Measurements from ENCODE around the gene OR51V1. TPM values are rescaled to one million over a fixed set of nuclear protein-coding genes. Genes with fewer than 3 reads are reported as not detected.

The OR51V1 gene
- total RNA-seq, 2 donors from 2014 or later, result not detected

- Histone ChIP-seq H3K27me3 (ENCODE audit: control insufficient read depth, insufficient read depth, low read length, poor library complexity, severe bottlenecking) (no peaks in the 10 kb centered on the region), H3K4me3 (ENCODE audit: low read length) (no peak overlapping the region), H3K9ac (ENCODE audit: extremely low read depth, low read length, poor library complexity, severe bottlenecking) (no peak overlapping the region), H3K9me3 (ENCODE audit: control insufficient read depth, low read length) (peaks cover 5% of the 10 kb centered on the region), H3K4me1 (ENCODE audit: control insufficient read depth, insufficient read depth, low read length) (no peaks in the 10 kb centered on the region), H3K36me3 (ENCODE audit: control insufficient read depth, insufficient read depth, low read length) (no peaks in the 10 kb centered on the region), H3K27ac (ENCODE audit: low read depth, low read length) (no peak overlapping the region)
- DNase-seq, result no peak
- TF ChIP-seq CTCF (conservative IDR thresholded peaks at IDR 0.05), result no peak
- 79 to 100% methylated on average over 1 to 2 of the region's 2 CpGs for WGBS, 2 experiments (ENCODE audit: insufficient coverage in 1 of 2, insufficient read length in 1 of 2)
- H3K27ac Mint-ChIP-seq, result no peak overlapping the region
- peaks cover 10% of the 10 kb centered on the region for H3K4me1 Mint-ChIP-seq
- H3K4me3 Mint-ChIP-seq, result no peak overlapping the region
- H3K9me3 Mint-ChIP-seq, result peaks cover 27% of the 10 kb centered on the region
- H3K27me3 Mint-ChIP-seq (ENCODE audit: insufficient read depth), result no peaks in the 10 kb centered on the region
- H3K36me3 Mint-ChIP-seq (ENCODE audit: low read depth), result no peaks in the 10 kb centered on the region
These were observed 25.0 kb upstream of the OR51V1 start for GRCh38 chr11:5225480-5225871.

- Histone ChIP-seq H3K36me3 (ENCODE audit: control insufficient read depth, insufficient read depth, low read length) (no peaks in the 10 kb centered on the region), H3K27ac (ENCODE audit: low read depth, low read length) (no peak overlapping the region), H3K9ac (ENCODE audit: extremely low read depth, low read length, poor library complexity, severe bottlenecking) (no peak overlapping the region), H3K27me3 (ENCODE audit: control insufficient read depth, insufficient read depth, low read length, poor library complexity, severe bottlenecking) (no peaks in the 10 kb centered on the region), H3K9me3 (ENCODE audit: control insufficient read depth, low read length) (peaks cover 5% of the 10 kb centered on the region), H3K4me1 (ENCODE audit: control insufficient read depth, insufficient read depth, low read length) (no peaks in the 10 kb centered on the region), H3K4me3 (ENCODE audit: low read length) (no peak overlapping the region)
- 98 to 100% methylated on average over 3 to 5 of the region's 6 CpGs for WGBS, 2 experiments (ENCODE audit: insufficient coverage in 1 of 2, insufficient read length in 1 of 2)
- Mint-ChIP-seq H3K9me3 (peaks cover 33% of the 10 kb centered on the region), H3K27me3 (ENCODE audit: insufficient read depth) (no peaks in the 10 kb centered on the region), H3K36me3 (ENCODE audit: low read depth) (peaks cover 1% of the 10 kb centered on the region), H3K27ac (no peak overlapping the region), H3K4me3 (no peak overlapping the region), H3K4me1 (peaks cover 10% of the 10 kb centered on the region)
- no peak for TF ChIP-seq CTCF (conservative IDR thresholded peaks at IDR 0.05)
- DNase-seq, result no peak
These were observed 24.3 kb upstream of the OR51V1 start for GRCh38 chr11:5224538-5225479.

- H3K36me3 Mint-ChIP-seq (ENCODE audit: low read depth), result peaks cover 3% of the 10 kb centered on the region
- Histone ChIP-seq H3K9ac (ENCODE audit: extremely low read depth, low read length, poor library complexity, severe bottlenecking) (no peak overlapping the region), H3K27me3 (ENCODE audit: control insufficient read depth, insufficient read depth, low read length, poor library complexity, severe bottlenecking) (no peaks in the 10 kb centered on the region), H3K9me3 (ENCODE audit: control insufficient read depth, low read length) (peaks cover 5% of the 10 kb centered on the region), H3K4me1 (ENCODE audit: control insufficient read depth, insufficient read depth, low read length) (no peaks in the 10 kb centered on the region), H3K27ac (ENCODE audit: low read depth, low read length) (no peak overlapping the region), H3K36me3 (ENCODE audit: control insufficient read depth, insufficient read depth, low read length) (no peaks in the 10 kb centered on the region), H3K4me3 (ENCODE audit: low read length) (no peak overlapping the region)
- no peak for DNase-seq
- peaks cover 43% of the 10 kb centered on the region for H3K9me3 Mint-ChIP-seq
- no peak overlapping the region for H3K27ac Mint-ChIP-seq
- 96% methylated on average over 1 of the region's 1 CpG; no CpG with 5 or more reads in 1 of the 2 experiments for WGBS, 2 experiments (ENCODE audit: insufficient coverage in 1 of 2, insufficient read length in 1 of 2)
- no peaks in the 10 kb centered on the region for H3K27me3 Mint-ChIP-seq (ENCODE audit: insufficient read depth)
- TF ChIP-seq CTCF (conservative IDR thresholded peaks at IDR 0.05), result no peak
- H3K4me3 Mint-ChIP-seq, result no peak overlapping the region
- H3K4me1 Mint-ChIP-seq, result peaks cover 10% of the 10 kb centered on the region
These were observed 23.2 kb upstream of the OR51V1 start for GRCh38 chr11:5223686-5224085.

Measured in endodermal cell (in vitro differentiated cells).